Measurements from ENCODE around the gene GNAL.
A peak's percentile ranks its signal among the peaks of the same experiment; 100 is the strongest.
"Not testable (repeated sequence)": the region's sequence is repeated elsewhere in the genome, so short reads cannot be mapped to it uniquely, and the experiment has no call there.

Gene GNAL

GRCh38 chr18:11669948-11670275 is 19.2 kb upstream of the GNAL start:
- DNase-seq, result no peak

- DNase-seq, result no peak
Observed at GRCh38 chr18:11671156-11671555, 17.9 kb upstream of the GNAL start.

- no peak for DNase-seq
Observed at GRCh38 chr18:11672198-11672597, 16.9 kb upstream of the GNAL start.

GRCh38 chr18:11672846-11673454 is 16.1 kb upstream of the GNAL start:
- DNase-seq, result no peak

- DNase-seq, result no peak
Observed at GRCh38 chr18:11673560-11673959, 15.5 kb upstream of the GNAL start.

GRCh38 chr18:11674119-11674518 is 14.9 kb upstream of the GNAL start:
- DNase-seq, result no peak

- no peak for DNase-seq
Observed at GRCh38 chr18:11676386-11676785, 12.7 kb upstream of the GNAL start.

- peak; percentile 3 for DNase-seq
Observed at GRCh38 chr18:11676867-11677266, 12.2 kb upstream of the GNAL start.

- DNase-seq, result no peak
Observed at GRCh38 chr18:11678211-11678610, 10.9 kb upstream of the GNAL start.

GRCh38 chr18:11689669-11690565 is 853 bp downstream of the GNAL start:
- peak; percentile 22 for DNase-seq

- DNase-seq, result not testable (repeated sequence)
Observed at GRCh38 chr18:11690660-11691059, 1.6 kb downstream of the GNAL start.

- no peak for DNase-seq
Observed at GRCh38 chr18:11695736-11696135, 6.7 kb downstream of the GNAL start.

- no peak for DNase-seq
Observed at GRCh38 chr18:11696451-11696850, 7.4 kb downstream of the GNAL start.

GRCh38 chr18:11700876-11701275 is 11.8 kb downstream of the GNAL start:
- no peak for DNase-seq

GRCh38 chr18:11710578-11710977 is 21.5 kb downstream of the GNAL start:
- DNase-seq, result no peak

GRCh38 chr18:11713756-11714155 is 24.7 kb downstream of the GNAL start:
- DNase-seq, result no peak

GRCh38 chr18:11714244-11714918 is 25.3 kb downstream of the GNAL start:
- DNase-seq, result no peak

GRCh38 chr18:11716767-11717315 is 27.8 kb downstream of the GNAL start:
- DNase-seq, result not testable (repeated sequence)

- no peak for DNase-seq
Observed at GRCh38 chr18:11719050-11719449, 30.0 kb downstream of the GNAL start.

GRCh38 chr18:11719621-11720020 is 30.6 kb downstream of the GNAL start:
- DNase-seq, result no peak

GRCh38 chr18:11721720-11722119 is 32.7 kb downstream of the GNAL start:
- no peak for DNase-seq

GRCh38 chr18:11724781-11725180 is 35.7 kb downstream of the GNAL start:
- DNase-seq, result no peak

- no peak for DNase-seq
Observed at GRCh38 chr18:11726556-11726955, 37.5 kb downstream of the GNAL start.

GRCh38 chr18:11728249-11728648 is 39.2 kb downstream of the GNAL start:
- no peak for DNase-seq

Measured in fibroblast of skin of right biceps (primary cell).